GM12891 (cell line): ENCODE results near the gene WDR26.

Experiments used
- DNase-seq: peaks from one replicate; pipeline ENCODE4 v3.0.0; 2011; ENCODE audit warnings: low spot score; ENCODE audit not compliant: insufficient read length
- FAIRE-seq: peaks from 2 replicates; lab custom pipeline; 2011; peaks lifted over from hg19 to GRCh38; lab: Jason Lieb, UNC
- PAX5 ChIP-seq: IDR thresholded peaks from 2 replicates; pipeline ENCODE4 v1.6.1; 2011; ENCODE audit warnings: low read length, moderate library complexity, mild to moderate bottlenecking; ENCODE audit not compliant: insufficient read depth, severe bottlenecking
- POLR2A ChIP-seq: IDR thresholded peaks from 2 replicates; pipeline ENCODE4 v1.6.1; 2011; ENCODE audit warnings: low read depth, low read length, control low read depth
- POLR2AphosphoS5 ChIP-seq: IDR thresholded peaks from 2 replicates; pipeline ENCODE4 v1.6.1; 2011; ENCODE audit warnings: low read depth, low read length, control low read depth
- POU2F2 ChIP-seq: IDR thresholded peaks from 2 replicates; pipeline ENCODE4 v1.6.1; 2011; ENCODE audit warnings: low read depth, mild to moderate bottlenecking, control low read depth, low read length, moderate library complexity
- SPI1 ChIP-seq: IDR thresholded peaks from 2 replicates; pipeline ENCODE4 v1.6.1; 2011; ENCODE audit warnings: low read depth, low read length, control low read depth
- TAF1 ChIP-seq: IDR thresholded peaks from 2 replicates; pipeline ENCODE4 v1.6.1; 2011; ENCODE audit warnings: low read depth, low read length, control low read depth

The WDR26 gene

GRCh38 chr1:224456637-224456953, 22.0 kb upstream of the WDR26 start:
- FAIRE-seq (no peak), DNase-seq (no peak)
- no peak for TF ChIP-seq TAF1
- TF ChIP-seq POLR2AphosphoS5, result no peak
- TF ChIP-seq POLR2A, result no peak
- no peak for TF ChIP-seq POU2F2
- no peak for TF ChIP-seq PAX5
- TF ChIP-seq SPI1, result no peak

DNA sequence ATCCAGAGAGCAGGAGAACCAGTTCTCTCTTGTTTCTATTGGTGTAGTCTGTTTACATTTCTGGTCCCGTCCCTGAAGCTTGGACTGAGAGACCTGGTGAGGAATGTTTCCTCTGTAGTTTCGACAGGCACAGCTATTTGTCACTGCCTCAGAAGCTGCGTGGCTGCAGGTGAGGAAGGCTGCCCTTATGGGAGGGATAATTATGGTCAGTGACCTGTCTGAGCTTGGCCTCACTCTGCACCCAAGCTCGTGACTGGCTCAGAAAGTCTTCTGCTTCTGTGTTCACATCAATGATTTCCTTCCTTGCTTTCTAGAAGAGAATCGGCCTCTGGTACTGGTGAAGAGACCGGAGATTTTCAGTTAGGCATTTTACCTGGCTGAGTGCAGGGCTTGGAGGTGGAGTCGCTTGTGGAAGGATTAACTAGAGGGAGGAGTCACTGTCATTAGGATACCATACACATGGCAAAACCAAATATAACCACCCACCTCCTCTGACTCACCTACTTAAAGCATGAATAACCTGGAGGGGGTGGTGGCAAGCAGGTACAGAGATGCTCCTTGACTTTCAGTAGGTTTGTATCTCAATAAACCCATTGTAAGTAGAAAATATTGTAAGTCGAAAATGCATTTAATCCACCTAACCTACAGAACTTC, 19.9 kb upstream of the WDR26 start:
- TF ChIP-seq PAX5, result no peak
- no peak for TF ChIP-seq SPI1
- no peak for TF ChIP-seq POU2F2
- no peak for TF ChIP-seq POLR2AphosphoS5
- FAIRE-seq (no peak), DNase-seq (no peak)

DNA sequence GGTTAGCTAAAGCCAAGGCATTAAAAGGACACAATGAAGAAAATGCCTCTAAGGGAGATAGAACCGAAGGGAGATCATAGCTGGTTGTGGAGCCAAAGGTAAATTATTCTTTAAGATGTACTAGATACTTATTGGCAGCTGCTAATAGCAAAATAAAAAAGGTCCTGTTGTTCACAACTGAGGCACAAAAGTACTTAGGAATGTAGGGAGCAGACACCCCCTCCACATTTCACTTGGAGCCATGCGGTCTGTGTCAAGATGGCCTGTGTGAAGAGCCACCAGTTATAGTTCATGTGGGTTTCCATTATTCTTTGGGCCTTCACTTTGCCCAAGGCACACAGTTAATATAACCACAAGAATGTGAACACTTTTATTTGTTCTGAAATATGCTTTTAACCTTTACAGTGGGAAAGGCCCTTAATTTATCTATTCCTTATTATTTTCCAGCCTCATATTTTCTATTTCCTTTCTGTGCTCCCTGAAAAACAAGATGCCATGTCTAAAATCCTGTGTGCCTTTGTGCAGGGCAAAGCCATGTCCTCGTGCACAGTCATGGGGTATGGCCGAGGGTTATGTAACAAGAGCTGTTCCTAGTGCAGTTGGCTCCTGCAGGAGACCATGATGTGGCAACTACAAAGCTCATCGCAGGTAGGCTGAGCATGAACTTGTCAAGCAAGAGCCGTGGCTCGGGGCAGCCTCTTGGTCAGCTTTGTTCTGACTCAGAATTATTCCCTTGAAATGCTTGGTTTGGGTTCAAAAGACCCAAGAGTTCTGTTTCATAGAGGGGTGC, 16.2 kb upstream of the WDR26 start:
- TF ChIP-seq TAF1, result no peak
- no peak for TF ChIP-seq POU2F2
- no peak for TF ChIP-seq POLR2AphosphoS5
- no peak for TF ChIP-seq SPI1
- no peak for TF ChIP-seq PAX5
- no peak for TF ChIP-seq POLR2A
- no peak for DNase-seq
- no peak for FAIRE-seq

GRCh38 chr1:224450159-224450558, 15.6 kb upstream of the WDR26 start:
- FAIRE-seq, result no peak
- no peak for DNase-seq
- TF ChIP-seq POLR2AphosphoS5 (no peak), PAX5 (no peak), SPI1 (no peak)

GRCh38 chr1:224448453-224449017, 13.9 kb upstream of the WDR26 start:
- TF ChIP-seq PAX5, result no peak
- no peak for TF ChIP-seq POLR2AphosphoS5
- no peak for TF ChIP-seq TAF1
- no peak for TF ChIP-seq POU2F2
- no peak for TF ChIP-seq POLR2A
- no peak for TF ChIP-seq SPI1
- FAIRE-seq, result no peak
- no peak for DNase-seq

- FAIRE-seq (no peak), DNase-seq (no peak)
- TF ChIP-seq PAX5 (no peak), SPI1 (no peak), POLR2AphosphoS5 (no peak), POLR2A (no peak), POU2F2 (no peak), TAF1 (no peak)
Observed at GRCh38 chr1:224447971-224448370, 13.4 kb upstream of the WDR26 start.

DNA sequence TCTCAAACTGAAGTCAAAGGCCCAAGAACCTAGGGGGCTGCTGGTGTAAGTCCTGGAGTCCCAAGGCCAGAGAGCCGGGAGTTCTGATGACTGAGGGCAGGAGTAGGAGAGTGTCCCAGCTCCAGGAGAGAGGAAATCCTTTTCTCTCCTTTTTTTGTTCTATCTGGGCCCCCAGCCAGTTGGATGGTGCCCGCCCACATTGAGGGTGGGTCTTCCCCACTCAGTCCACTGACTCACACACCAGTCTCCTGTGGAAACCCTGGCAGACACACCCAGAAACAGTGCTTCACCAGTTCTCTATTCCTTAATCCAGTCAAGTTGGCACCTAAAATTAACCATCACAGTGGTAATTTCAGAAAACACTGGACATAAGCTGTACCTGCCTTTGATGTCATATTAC, 12.7 kb upstream of the WDR26 start:
- DNase-seq, result no peak
- no peak for FAIRE-seq
- TF ChIP-seq POLR2AphosphoS5, result no peak
- no peak for TF ChIP-seq SPI1
- TF ChIP-seq POU2F2, result no peak
- TF ChIP-seq PAX5, result no peak
- TF ChIP-seq POLR2A, result no peak
- TF ChIP-seq TAF1, result no peak

GRCh38 chr1:224438989-224439388, 4.4 kb upstream of the WDR26 start:
- no peak for TF ChIP-seq PAX5
- TF ChIP-seq SPI1, result no peak
- no peak for TF ChIP-seq POLR2A
- no peak for TF ChIP-seq POLR2AphosphoS5
- TF ChIP-seq TAF1, result no peak
- TF ChIP-seq POU2F2, result no peak
- FAIRE-seq, result no peak
- no peak for DNase-seq

GRCh38 chr1:224435999-224436398, 1.4 kb upstream of the WDR26 start:
- no peak for FAIRE-seq
- no peak for TF ChIP-seq PAX5
- no peak for TF ChIP-seq POLR2A
- TF ChIP-seq SPI1, result no peak
- TF ChIP-seq POLR2AphosphoS5, result no peak
- no peak for TF ChIP-seq TAF1
- TF ChIP-seq POU2F2, result no peak
- no peak for DNase-seq

DNA sequence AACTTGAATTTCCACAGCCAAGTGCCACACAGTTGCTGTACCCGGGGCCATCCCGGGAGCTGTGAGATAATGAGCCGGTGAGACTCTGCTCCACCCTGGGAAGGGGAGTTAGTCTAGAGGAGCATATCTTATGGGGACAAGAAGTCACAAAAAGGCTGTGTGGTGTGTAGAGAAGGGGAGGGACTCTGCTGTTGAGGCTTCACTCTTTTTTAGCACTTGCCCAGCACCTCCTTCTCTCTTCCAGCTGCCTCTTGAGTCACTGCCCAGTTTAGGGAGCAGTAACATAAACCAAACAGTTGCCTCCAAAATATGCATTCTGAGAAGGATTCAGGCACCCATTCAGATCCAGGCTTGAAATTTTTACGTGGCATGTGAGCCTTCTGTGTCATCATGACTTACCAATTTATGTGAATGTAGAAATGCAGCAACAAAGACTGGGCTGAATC, 744 bp upstream of the WDR26 start:
- TF ChIP-seq POU2F2 (no peak), POLR2A (no peak), TAF1 (no peak), SPI1 (no peak)
- DNase-seq (no peak), FAIRE-seq (no peak)
